Rectal smooth muscle tissue (tissue), 1 donor: ENCODE results near the gene HNRNPUL1.
A peak's percentile ranks its signal among the peaks of the same experiment; 100 is the strongest.
"Not testable (repeated sequence)": the region's sequence is repeated elsewhere in the genome, so short reads cannot be mapped to it uniquely, and the experiment has no call there.

Source experiments
- H3K27ac ChIP-seq: one replicate; pipeline ENCODE4 v1.7.0; 2013; ENCODE audit warnings: low read depth, low read length, inconsistent platforms
- H3K27me3 ChIP-seq: one replicate; pipeline ENCODE4 v1.7.0; 2013; ENCODE audit warnings: low read length; ENCODE audit not compliant: control insufficient read depth, insufficient read depth
- H3K36me3 ChIP-seq: one replicate; pipeline ENCODE4 v1.7.0; 2013; ENCODE audit warnings: low read length; ENCODE audit not compliant: control insufficient read depth, insufficient read depth
- H3K4me1 ChIP-seq: one replicate; pipeline ENCODE4 v1.7.0; 2013; ENCODE audit warnings: low read length; ENCODE audit not compliant: control insufficient read depth, insufficient read depth
- H3K4me3 ChIP-seq: one replicate; pipeline ENCODE4 v1.7.0; 2013; ENCODE audit warnings: low read length
- H3K9ac ChIP-seq: one replicate; pipeline ENCODE4 v1.7.0; 2013; ENCODE audit warnings: low read length

Gene HNRNPUL1

DNA sequence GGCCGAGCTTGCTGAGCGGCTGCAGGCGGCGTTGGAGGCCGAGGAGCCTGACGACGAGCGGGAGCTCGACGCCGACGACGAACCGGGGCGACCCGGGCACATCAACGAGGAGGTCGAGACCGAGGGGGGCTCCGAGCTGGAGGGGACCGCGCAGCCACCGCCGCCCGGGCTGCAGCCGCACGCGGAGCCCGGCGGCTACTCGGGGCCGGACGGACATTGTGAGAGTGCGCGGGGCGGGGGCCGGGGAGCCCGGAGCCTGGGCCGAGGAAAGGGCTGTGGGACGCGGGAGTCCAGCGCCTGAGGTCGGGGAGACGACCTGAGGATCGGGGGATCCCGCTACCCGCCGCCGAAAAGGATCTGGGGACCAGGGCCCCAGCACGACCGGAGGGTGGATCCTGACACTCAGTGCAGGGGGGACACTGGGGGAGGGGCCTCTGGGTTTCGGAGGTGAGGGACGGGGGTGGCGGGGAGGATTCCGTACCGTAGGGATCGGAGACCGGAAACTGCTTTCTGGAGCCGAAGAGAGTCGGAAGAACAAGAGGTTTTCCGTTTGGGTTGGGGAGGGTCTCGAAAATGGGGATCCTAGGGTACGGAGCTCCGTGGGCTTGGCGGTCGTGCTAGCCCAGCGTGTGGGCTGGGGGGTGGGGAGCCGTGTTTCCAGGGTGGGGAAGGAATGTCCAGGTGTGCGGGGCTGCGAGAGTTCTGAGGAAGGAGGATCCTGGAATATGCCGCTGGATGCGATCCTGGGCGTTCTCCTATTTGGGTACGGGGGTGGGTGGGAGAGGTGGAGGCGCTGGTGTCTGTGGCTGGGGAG is 616 bp downstream of the HNRNPUL1 start:
- no peaks in the 10 kb centered on the region for H3K27me3 ChIP-seq
- H3K4me1 ChIP-seq: peaks cover 16% of the 10 kb centered on the region
- peaks cover 5% of the 10 kb centered on the region for H3K36me3 ChIP-seq
- H3K27ac ChIP-seq: peak overlapping the region; percentile 97
- H3K9ac ChIP-seq: peak overlapping the region; percentile 82
- peak overlapping the region; percentile 86 for H3K4me3 ChIP-seq

DNA sequence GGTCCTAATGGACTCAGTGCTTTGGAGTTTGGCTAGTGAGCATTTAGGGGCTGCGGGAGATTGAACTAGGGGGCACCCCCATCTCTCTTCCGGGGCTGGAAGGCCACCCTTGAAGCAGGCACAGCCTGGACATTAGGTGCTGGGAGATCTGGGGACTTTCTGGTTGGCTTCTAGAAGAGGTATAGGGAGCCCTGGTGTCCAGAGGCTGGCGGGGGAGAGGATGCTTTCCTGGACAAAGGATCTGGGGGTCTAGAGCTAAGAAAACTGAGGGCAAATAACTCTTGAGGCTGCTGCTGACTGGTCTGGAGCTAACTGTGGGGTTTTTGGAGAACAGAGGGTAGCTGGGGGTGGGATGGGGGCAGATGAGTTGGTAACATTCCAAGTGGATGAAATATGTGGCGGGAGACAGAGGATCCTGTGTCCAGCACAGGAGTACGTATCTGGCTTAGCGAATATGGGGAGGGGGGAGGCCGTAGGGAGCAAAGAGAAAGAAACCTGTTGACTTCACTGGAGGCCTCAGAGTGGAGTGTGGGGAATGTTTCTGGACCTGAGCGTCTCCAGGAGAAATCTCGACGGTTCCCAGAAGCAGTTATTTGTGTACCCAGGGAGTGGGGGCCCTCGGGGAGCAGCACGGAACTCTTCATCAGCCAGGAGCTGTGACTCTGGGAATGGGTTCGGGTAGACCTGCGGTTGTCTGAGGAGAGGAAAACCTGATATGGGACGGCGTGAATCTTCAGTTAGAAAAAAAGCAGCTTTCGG is 1.4 kb downstream of the HNRNPUL1 start:
- Histone ChIP-seq H3K27ac (peak overlapping the region; percentile 71), H3K9ac (no peak overlapping the region)

DNA sequence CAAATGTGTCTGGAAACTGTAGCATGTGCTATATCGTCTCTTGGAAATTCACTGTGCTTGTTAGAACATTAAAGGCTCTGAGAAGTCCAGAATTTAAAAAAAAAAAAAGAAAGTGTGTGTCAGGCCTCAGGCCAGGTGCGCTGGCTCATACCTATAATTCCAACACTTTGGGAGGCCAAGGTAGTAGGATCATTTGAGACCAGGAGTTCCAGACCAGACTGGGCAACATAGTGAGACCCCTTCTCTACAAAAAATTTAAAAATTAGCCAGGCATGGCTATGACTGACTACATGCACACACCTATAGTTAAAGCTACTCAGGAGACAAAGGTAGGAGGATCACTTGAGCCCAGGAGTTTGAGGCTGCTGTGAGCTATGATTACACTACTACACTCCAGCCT is 4.9 kb downstream of the HNRNPUL1 start:
- peaks cover 39% of the 10 kb centered on the region for H3K36me3 ChIP-seq
- no peaks in the 10 kb centered on the region for H3K27me3 ChIP-seq
- peaks cover 16% of the 10 kb centered on the region for H3K4me1 ChIP-seq
- H3K27ac ChIP-seq: no peak overlapping the region
- H3K9ac ChIP-seq: no peak overlapping the region
- H3K4me3 ChIP-seq: no peak overlapping the region

More for the DNA sequence above, 1.4 kb downstream of the HNRNPUL1 start:
- no peaks in the 10 kb centered on the region for H3K27me3 ChIP-seq
- H3K4me3 ChIP-seq: peak overlapping the region; percentile 86
- peaks cover 5% of the 10 kb centered on the region for H3K36me3 ChIP-seq
- H3K4me1 ChIP-seq: peaks cover 16% of the 10 kb centered on the region

DNA sequence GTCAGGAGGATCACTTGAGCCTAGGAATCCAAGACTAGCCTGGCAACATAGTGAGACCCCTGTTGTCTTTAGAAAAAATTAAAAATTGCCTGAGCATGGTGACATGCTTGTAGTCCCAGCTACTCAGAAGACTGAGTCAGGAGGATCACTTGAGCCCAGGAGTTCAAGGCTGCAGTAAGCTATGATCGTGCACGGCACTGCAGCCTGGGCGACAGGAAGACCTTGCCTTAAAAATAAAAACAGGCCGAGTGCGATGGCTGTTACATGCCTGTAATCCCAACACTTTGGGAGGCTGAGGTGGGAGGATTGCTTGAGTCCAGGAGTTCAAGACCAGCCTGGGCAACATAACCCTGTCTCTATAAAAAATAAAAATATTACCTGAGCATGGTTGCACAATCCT is 5.4 kb downstream of the HNRNPUL1 start:
- Histone ChIP-seq H3K4me3 (no peak overlapping the region), H3K4me1 (peaks cover 16% of the 10 kb centered on the region), H3K27ac (no peak overlapping the region), H3K36me3 (peaks cover 44% of the 10 kb centered on the region), H3K27me3 (no peaks in the 10 kb centered on the region), H3K9ac (no peak overlapping the region)

DNA sequence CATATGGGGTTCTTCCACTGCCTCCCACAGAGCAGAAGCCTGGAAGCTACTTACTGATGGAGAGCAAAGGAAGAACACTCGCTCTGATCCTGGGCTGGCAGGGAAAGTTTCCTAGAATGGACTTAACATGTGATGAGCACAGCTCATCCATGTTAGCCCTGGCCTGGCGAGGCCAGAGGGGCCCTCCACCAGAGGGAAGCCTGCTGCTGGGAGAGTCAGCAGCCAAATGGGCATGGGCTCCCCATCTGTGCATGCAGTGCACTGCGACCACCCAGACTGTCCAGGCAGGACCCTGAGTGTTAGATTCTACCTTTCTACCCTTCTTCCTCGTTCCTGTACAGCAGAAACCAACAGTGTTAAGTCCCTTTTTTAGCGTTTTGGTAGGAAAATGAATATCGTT is 8.9 kb downstream of the HNRNPUL1 start:
- no peak overlapping the region for H3K9ac ChIP-seq
- no peaks in the 10 kb centered on the region for H3K4me1 ChIP-seq
- H3K27ac ChIP-seq: no peak overlapping the region
- no peaks in the 10 kb centered on the region for H3K27me3 ChIP-seq
- no peak overlapping the region for H3K4me3 ChIP-seq
- peaks cover 63% of the 10 kb centered on the region for H3K36me3 ChIP-seq

DNA sequence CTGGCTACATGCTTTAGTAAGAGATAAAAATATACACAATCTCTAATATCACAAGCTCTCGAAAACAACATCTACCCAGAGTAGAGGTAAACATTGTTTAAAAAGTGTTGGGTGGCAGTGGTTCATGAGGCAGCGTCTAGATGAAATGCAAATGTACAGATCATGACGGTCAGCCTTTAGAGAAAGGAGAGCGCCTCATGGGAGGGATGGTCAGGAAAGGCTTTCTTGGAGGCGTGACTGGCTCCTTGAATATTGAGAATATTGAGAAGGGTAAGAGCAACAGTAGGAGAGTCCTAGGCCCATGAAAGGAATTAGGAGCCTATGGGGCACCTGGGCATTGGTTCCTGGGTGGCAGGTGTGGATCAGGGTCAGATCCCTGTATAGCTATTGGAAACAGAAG is 10.6 kb downstream of the HNRNPUL1 start:
- peaks cover 73% of the 10 kb centered on the region for H3K36me3 ChIP-seq
- no peak overlapping the region for H3K4me3 ChIP-seq
- no peak overlapping the region for H3K27ac ChIP-seq
- no peak overlapping the region for H3K9ac ChIP-seq
- H3K4me1 ChIP-seq: no peaks in the 10 kb centered on the region
- no peaks in the 10 kb centered on the region for H3K27me3 ChIP-seq

DNA sequence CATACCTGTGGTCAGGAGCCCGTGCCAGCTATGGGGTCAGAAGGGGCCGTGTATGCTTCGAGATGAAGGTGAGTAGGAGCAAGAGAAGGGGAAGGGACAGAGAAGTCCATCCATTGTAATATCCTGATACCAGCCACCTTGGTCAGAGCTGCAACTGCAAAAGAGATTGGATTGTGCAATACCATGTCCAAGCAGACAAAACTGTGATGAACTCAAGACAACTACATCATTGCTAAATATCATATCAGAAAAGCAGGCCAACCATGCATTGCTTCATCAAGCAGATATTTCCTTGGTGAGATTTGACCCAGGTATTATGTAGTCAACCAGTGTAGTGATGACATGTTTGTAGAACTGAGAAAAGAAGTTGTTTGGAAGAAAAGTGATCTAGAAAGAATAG is 12.1 kb downstream of the HNRNPUL1 start:
- no peak overlapping the region for H3K9ac ChIP-seq
- H3K4me1 ChIP-seq: no peaks in the 10 kb centered on the region
- H3K27me3 ChIP-seq: no peaks in the 10 kb centered on the region
- no peak overlapping the region for H3K27ac ChIP-seq
- H3K36me3 ChIP-seq: peaks cover 77% of the 10 kb centered on the region
- no peak overlapping the region for H3K4me3 ChIP-seq

DNA sequence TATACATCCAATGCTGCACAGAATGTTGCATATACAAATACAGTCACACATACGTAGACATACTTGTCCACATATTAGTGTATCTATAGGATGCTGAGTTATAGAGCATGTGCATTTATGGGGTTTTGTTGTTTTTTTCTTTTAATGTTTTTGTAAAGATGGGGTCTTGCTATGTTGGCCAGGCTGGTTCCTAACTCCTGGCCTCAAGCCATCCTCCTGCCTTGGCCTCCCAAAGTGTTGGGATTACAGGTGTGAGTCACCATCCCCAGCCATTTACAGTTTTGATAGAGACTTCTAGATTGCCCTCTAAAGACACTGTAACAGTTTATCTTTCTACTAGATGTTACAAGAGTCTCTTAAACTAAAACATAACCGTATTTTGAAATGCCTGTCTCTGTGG is 14.3 kb downstream of the HNRNPUL1 start:
- H3K27me3 ChIP-seq: no peaks in the 10 kb centered on the region
- no peak overlapping the region for H3K4me3 ChIP-seq
- peaks cover 62% of the 10 kb centered on the region for H3K36me3 ChIP-seq
- no peak overlapping the region for H3K9ac ChIP-seq
- H3K4me1 ChIP-seq: no peaks in the 10 kb centered on the region
- no peak overlapping the region for H3K27ac ChIP-seq

DNA sequence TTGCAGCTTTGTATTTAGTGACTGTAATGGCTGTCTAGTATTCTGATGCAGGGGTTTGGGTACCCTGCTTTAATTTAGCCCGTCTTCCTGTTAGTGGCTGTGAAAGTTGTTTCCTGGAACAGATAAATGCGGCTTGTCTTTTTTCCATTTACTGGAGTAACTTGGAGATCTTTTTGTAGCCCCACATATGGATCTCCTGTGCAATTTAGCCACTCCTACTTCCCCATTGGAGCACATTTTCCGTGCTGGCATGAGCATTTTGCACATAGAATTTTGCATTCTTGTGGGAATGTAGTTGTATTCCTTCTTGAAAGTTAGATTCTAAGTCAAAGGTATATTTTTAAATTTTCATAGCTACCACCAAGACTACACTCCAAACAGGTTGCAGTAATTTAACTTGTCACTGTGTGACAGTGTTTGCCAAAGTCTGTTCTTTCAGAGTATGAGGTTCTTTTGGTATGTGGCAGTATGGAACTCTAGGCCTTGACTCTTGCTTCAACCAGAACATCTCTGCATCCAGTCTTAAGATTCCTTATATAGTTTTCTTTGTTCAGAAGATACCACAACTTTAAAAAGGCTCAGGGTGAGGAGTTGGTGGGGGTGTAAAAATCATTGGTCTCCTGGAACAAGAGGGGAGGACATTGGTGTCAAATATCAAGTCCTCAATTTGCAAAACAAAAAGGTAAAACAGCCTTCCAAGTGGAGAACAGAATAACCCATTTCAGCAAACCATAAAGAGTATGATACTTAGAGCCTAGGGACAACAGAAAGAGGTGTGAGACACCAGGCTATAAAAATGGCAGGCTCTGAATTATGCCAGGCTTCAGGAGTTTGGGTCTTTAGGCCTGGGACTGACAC is 24.7 kb downstream of the HNRNPUL1 start:
- no peak overlapping the region for H3K4me3 ChIP-seq
- no peaks in the 10 kb centered on the region for H3K27me3 ChIP-seq
- no peaks in the 10 kb centered on the region for H3K4me1 ChIP-seq
- H3K9ac ChIP-seq: no peak overlapping the region
- H3K27ac ChIP-seq: no peak overlapping the region
- H3K36me3 ChIP-seq: peaks cover 60% of the 10 kb centered on the region

DNA sequence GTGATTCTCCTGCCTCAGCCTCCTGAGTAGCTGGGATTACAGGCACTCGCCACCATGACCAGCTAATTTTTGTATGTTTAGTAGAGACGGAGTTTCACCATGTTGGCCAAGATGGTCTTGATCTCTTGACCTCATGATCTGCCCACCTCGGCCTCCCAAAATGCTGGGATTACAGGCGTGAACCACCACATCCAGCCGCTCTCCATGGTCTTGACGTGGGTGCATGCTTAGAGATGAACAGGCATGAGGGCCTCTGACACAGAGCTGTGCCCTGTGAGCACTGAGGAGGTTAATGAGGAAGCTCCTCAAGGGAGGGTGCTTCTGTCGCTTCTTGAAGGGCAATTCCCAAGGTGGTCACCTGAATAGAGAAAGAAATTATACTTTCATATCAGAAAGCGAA is 25.6 kb downstream of the HNRNPUL1 start:
- not testable (repeated sequence) for H3K27me3 ChIP-seq, H3K4me1 ChIP-seq, H3K9ac ChIP-seq, H3K4me3 ChIP-seq, H3K27ac ChIP-seq
- H3K36me3 ChIP-seq: peaks cover 62% of the 10 kb centered on the region

DNA sequence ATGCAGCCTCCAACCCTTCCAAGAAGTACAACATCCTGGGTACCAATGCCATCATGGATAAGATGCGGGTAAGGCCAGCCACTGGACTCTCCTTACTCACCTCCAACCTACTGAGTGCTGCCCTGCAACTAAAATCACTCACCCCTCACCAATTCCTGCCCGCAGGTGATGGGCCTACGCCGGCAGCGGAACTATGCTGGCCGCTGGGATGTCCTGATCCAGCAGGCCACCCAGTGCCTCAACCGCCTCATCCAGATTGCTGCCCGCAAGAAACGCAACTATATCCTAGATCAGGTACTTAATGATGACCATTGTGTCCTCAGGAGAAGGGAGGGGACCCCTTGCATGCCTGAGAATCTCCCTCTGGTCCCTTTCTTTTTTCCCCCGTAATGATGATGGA is 30.2 kb downstream of the HNRNPUL1 start:
- no peaks in the 10 kb centered on the region for H3K27me3 ChIP-seq

DNA sequence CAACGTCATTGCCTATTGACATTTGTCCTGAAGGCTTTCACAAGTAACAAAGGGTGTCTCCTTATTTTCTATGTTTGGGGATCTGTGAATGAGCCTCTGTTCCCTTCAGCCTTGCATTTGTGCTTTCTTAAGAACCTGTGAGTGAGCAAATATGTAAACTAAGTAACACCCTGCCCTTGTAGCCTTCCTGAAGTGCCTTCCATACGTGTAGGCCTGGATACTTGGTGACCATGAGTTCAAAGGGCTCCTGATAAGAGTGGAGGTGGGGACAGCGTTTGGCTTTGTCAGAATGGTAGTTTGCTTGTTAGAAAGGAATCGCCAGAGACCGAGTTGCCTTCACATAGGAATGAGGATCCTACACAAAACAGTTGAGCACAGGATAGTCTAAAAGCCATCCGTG is 31.3 kb downstream of the HNRNPUL1 start:
- Histone ChIP-seq H3K27me3 (no peaks in the 10 kb centered on the region), H3K4me1 (peaks cover 36% of the 10 kb centered on the region), H3K36me3 (peaks cover 51% of the 10 kb centered on the region), H3K27ac (no peak overlapping the region), H3K4me3 (no peak overlapping the region), H3K9ac (no peak overlapping the region)

More for the DNA sequence above, 30.2 kb downstream of the HNRNPUL1 start:
- Histone ChIP-seq H3K9ac (no peak overlapping the region), H3K4me3 (no peak overlapping the region), H3K4me1 (peaks cover 25% of the 10 kb centered on the region), H3K36me3 (peaks cover 54% of the 10 kb centered on the region), H3K27ac (no peak overlapping the region)
